ENCODE results near the gene TFDP1. TPM values are rescaled to one million over a fixed set of nuclear protein-coding genes. Genes with fewer than 3 reads are reported as not detected.

Gene TFDP1
- total RNA-seq, 1 experiment from 2014 or later = 107 TPM

- ChIA-PET POLR2A (ENCODE audit: unreplicated experiment) (no interaction called here), CTCF (no interaction called here)
- Histone ChIP-seq H3K79me2 (ENCODE audit: low read depth) (peaks cover 31% of the 10 kb centered on the region), H3K27ac (no peak overlapping the region), H3K4me3 (no peak overlapping the region), H3K4me2 (no peak overlapping the region), H4K20me1 (ENCODE audit: insufficient read depth) (peaks cover 32% of the 10 kb centered on the region), H3K27me3 (ENCODE audit: insufficient read depth, low read depth) (no peaks in the 10 kb centered on the region), H3K9me2 (ENCODE audit: insufficient read depth) (no peaks in the 10 kb centered on the region), H2AFZ (no peak overlapping the region), H3K4me1 (replicated peaks; ENCODE audit: insufficient read depth) (no peaks in the 10 kb centered on the region), H3K36me3 (ENCODE audit: low read depth) (peaks cover 18% of the 10 kb centered on the region), H3F3A (ENCODE audit: insufficient read depth, low read depth) (0 out of 2 replicates have a peak, but pooled peaks cover 4% of the 10 kb centered on the region), H3K9me3 (ENCODE audit: insufficient read depth, low read depth) (no peaks in the 10 kb centered on the region)
- BruUV-seq (replicated peaks) = no TSS peak
- intact Hi-C loops (cut with micrococcal nuclease; ENCODE audit: unreplicated experiment) = no loop called here
- TF ChIP-seq EZH2 (IDR thresholded peaks at IDR 0.05; ENCODE audit: low read depth) (no peak), CTCF (conservative IDR thresholded peaks at IDR 0.05) (no peak)
- DNase-seq = no peak
These were observed 47.0 kb downstream of the TFDP1 start for GRCh38 chr13:113631341-113632095.

- POLR2A ChIA-PET (ENCODE audit: unreplicated experiment) = no interaction called here
These were observed 48.3 kb downstream of the TFDP1 start for GRCh38 chr13:113632706-113633484.

GRCh38 chr13:113633485-113633873 lies 48.9 kb downstream of the TFDP1 start:
- peaks cover 12% of the 10 kb centered on the region for H3K79me2 ChIP-seq (ENCODE audit: low read depth)
- CTCF ChIA-PET = no interaction called here
- intact Hi-C loops (cut with micrococcal nuclease; ENCODE audit: unreplicated experiment) = no loop called here
- TF ChIP-seq CTCF (conservative IDR thresholded peaks at IDR 0.05) (no peak), EZH2 (IDR thresholded peaks at IDR 0.05; ENCODE audit: low read depth) (no peak)
- BruUV-seq (replicated peaks) = no TSS peak
- peaks cover 4% of the 10 kb centered on the region; the same call in 1 of the 2 replicates for H3F3A ChIP-seq (ENCODE audit: insufficient read depth, low read depth)
- peaks cover 22% of the 10 kb centered on the region for H3K36me3 ChIP-seq (ENCODE audit: low read depth)
- DNase-seq = no peak
- no peaks in the 10 kb centered on the region for H3K9me2 ChIP-seq (ENCODE audit: insufficient read depth)
- no peak overlapping the region for H3K4me3 ChIP-seq
- H2AFZ ChIP-seq = no peak overlapping the region
- no peaks in the 10 kb centered on the region for H3K4me1 ChIP-seq (replicated peaks; ENCODE audit: insufficient read depth)
- H3K27me3 ChIP-seq (ENCODE audit: insufficient read depth, low read depth) = no peaks in the 10 kb centered on the region
- POLR2A ChIA-PET (ENCODE audit: unreplicated experiment) = no interaction called here
- no peaks in the 10 kb centered on the region for H3K9me3 ChIP-seq (ENCODE audit: insufficient read depth, low read depth)
- peaks cover 21% of the 10 kb centered on the region; the same call in 1 of the 2 replicates for H4K20me1 ChIP-seq (ENCODE audit: insufficient read depth)
- H3K4me2 ChIP-seq = no peak overlapping the region
- H3K27ac ChIP-seq = no peak overlapping the region

More at GRCh38 chr13:113632706-113633484, 48.3 kb downstream of the TFDP1 start:
- Histone ChIP-seq H3K4me2 (no peak overlapping the region), H3F3A (ENCODE audit: insufficient read depth, low read depth) (0 out of 2 replicates have a peak, but pooled peaks cover 4% of the 10 kb centered on the region), H3K4me3 (no peak overlapping the region), H2AFZ (no peak overlapping the region), H4K20me1 (ENCODE audit: insufficient read depth) (peaks cover 21% of the 10 kb centered on the region; the same call in 1 of the 2 replicates), H3K79me2 (ENCODE audit: low read depth) (peaks cover 17% of the 10 kb centered on the region), H3K27me3 (ENCODE audit: insufficient read depth, low read depth) (no peaks in the 10 kb centered on the region), H3K4me1 (replicated peaks; ENCODE audit: insufficient read depth) (no peaks in the 10 kb centered on the region), H3K9me2 (ENCODE audit: insufficient read depth) (no peaks in the 10 kb centered on the region), H3K36me3 (ENCODE audit: low read depth) (peaks cover 19% of the 10 kb centered on the region), H3K27ac (no peak overlapping the region), H3K9me3 (ENCODE audit: insufficient read depth, low read depth) (no peaks in the 10 kb centered on the region)
- intact Hi-C loops (cut with micrococcal nuclease; ENCODE audit: unreplicated experiment) = no loop called here
- CTCF ChIA-PET = no interaction called here
- DNase-seq = no peak
- BruUV-seq (replicated peaks) = no TSS peak
- no peak for TF ChIP-seq CTCF (conservative IDR thresholded peaks at IDR 0.05)
- no peak for TF ChIP-seq EZH2 (IDR thresholded peaks at IDR 0.05; ENCODE audit: low read depth)
